ENCODE data around the gene IGFBP2. TPM values are rescaled to one million over a fixed set of nuclear protein-coding genes. Genes with fewer than 3 reads are reported as not detected.
A peak's percentile ranks its signal among the peaks of the same experiment; 100 is the strongest.

IGFBP2 gene
- total and polyA plus RNA-seq, 2 of the 8 experiments (the other 6 are each of a cell fraction or from before 2014, with no cell fraction given) = 326 to 782 TPM

DNA sequence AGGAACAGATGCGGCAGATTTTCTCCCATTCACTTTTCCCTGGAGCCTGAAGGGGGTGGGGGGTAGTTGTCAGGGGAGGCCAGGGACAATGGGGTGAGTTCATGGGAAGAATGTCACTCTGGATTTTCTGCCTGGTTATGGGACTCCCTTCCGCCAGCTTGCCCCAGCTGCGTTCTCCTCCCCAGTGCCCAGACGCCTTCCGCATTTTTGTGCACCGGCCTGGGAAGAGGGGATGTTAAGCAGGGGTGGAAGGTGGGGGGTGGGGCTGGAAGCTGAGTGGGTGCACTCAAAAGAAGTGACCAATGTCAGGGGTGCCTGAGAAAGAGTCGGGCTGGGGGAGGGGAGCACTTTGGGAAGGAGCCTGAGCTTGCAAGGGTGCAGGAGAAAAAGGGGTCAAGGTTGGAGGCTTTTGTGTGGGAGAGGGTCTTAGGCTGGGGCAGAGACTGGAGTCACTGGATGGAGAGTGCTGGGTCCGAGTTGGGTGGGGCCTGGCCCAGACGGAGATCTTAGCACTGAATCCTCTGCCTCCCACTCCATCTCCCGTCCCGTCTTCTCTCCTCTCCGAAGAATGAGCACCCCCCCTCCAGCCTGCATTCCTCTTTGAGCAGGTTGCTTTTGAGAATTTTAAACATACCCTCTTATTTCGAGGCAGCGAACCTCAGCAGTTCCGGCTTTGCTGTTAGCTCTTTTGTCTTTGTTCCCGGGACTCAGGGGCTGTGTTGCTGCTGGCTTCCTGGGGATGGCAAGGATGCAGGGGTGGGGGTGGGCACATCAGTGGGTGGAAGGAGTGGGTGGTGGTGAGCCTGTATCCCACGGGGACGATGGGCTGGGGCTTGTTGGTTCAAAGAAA, 2.7 kb downstream of the IGFBP2 start:
- H3K18ac ChIP-seq (ENCODE audit: extremely low read depth, low read length) = peak overlapping the region; percentile 73
- H3K4ac ChIP-seq (replicated peaks; ENCODE audit: insufficient read length, low read depth, low read length) = peak overlapping the region; percentile 8
- H3K27ac ChIP-seq (ENCODE audit: low read depth, low read length) = peak overlapping the region; percentile 47
- H3K79me2 ChIP-seq (ENCODE audit: control insufficient read depth in 1 of 2, insufficient read depth in 2 of 2, low read length in 2 of 2) = peaks cover 13 to 69% of the 10 kb centered on the region in 2 experiments
- WGBS, 2 experiments (ENCODE audit: extremely low coverage in 1 of 2, insufficient coverage in 1 of 2, insufficient read length in 1 of 2, insufficient replicate concordance in 2 of 2, low coverage in 1 of 2, low lambda C conversion rate in 2 of 2, missing lambda C conversion rate in 1 of 2) = 2% methylated on average over 18 of the region's 18 CpGs; no CpG with 5 or more reads in 1 of the 2 experiments
- H3K36me3 ChIP-seq (ENCODE audit: control insufficient read depth in 2 of 4, insufficient read depth in 4 of 4, low read length in 3 of 4) = peaks cover 4 to 15% (median 10%) of the 10 kb centered on the region in 4 experiments; a peak in 7 of 8 replicates
- peaks cover 10 to 25% (median 18%) of the 10 kb centered on the region in 4 experiments for H3K4me1 ChIP-seq (replicated peaks in 1 of 4; ENCODE audit: control insufficient read depth in 3 of 4, insufficient read depth in 4 of 4, low read length in 3 of 4)
- peak overlapping the region; percentile 72 for H4K8ac ChIP-seq (ENCODE audit: extremely low read depth, insufficient read depth, low read length)
- H3K23me2 ChIP-seq (ENCODE audit: low read depth, low read length) = peaks cover 32% of the 10 kb centered on the region
- no peak overlapping the region for H3K14ac ChIP-seq (ENCODE audit: insufficient read length)
- peak overlapping the region; percentile 46; the same call in 1 of the 2 replicates for H2BK15ac ChIP-seq (ENCODE audit: low read length)
- H3K56ac ChIP-seq (replicated peaks; ENCODE audit: insufficient read length, low read depth, low read length) = peak overlapping the region; percentile 52
- ChIA-PET CTCF (ENCODE audit: partially characterized antibody) (interaction anchor here (0.6 to 6.3 kb wide), 7 partner anchors 14 to 122 kb away, joined by 3 to 54 read pairs (median 3); no protein-coding TSS in a partner anchor), POLR2A (ENCODE audit: partially characterized antibody) (interaction anchor here (0.6 to 3.3 kb wide), 19 partner anchors 11 to 134 kb away, joined by 3 to 28 read pairs (median 3); no protein-coding TSS in a partner anchor)
- peak overlapping the region; percentile 71 to 93 (median 86) for H3K4me3 ChIP-seq (ENCODE audit: extremely low read depth in 1 of 4, insufficient read depth in 2 of 4, low read depth in 3 of 4, low read length in 4 of 4)
- peaks cover 0 to 8% (median 6%) of the 10 kb centered on the region in 4 experiments; a peak in 3 of 7 replicates for H3K27me3 ChIP-seq (replicated peaks in 1 of 4; ENCODE audit: control insufficient read depth in 3 of 4, extremely low read depth in 1 of 4, insufficient read depth in 3 of 4, low read length in 3 of 4)
- peak overlapping the region; percentile 24 for H4K5ac ChIP-seq (ENCODE audit: insufficient read length, low read depth, low read length)
- H3K9ac ChIP-seq (replicated peaks in 1 of 4; ENCODE audit: extremely low read depth in 1 of 4, low read depth in 3 of 4, low read length in 3 of 4) = peak overlapping the region in 3 of 4 experiments; percentile 45 to 59 (median 55); a peak in 6 of 7 replicates
- no peak overlapping the region for H2AFZ ChIP-seq (ENCODE audit: low read length)
- peak overlapping the region; percentile 87 for H2BK5ac ChIP-seq (ENCODE audit: low read depth, low read length)
- H2BK120ac ChIP-seq (replicated peaks; ENCODE audit: low read depth, low read length) = no peak overlapping the region
- no peaks in the 10 kb centered on the region for H3K9me3 ChIP-seq (ENCODE audit: insufficient read depth in 2 of 2, low read depth in 1 of 2, low read length in 1 of 2)
- peaks cover 5 to 6% of the 10 kb centered on the region in 2 experiments for H4K20me1 ChIP-seq (replicated peaks in 1 of 2; ENCODE audit: control insufficient read depth in 1 of 2, insufficient read depth in 2 of 2, low read length in 2 of 2)
- H2BK20ac ChIP-seq (ENCODE audit: low read length) = peak overlapping the region; percentile 95; the same call in 1 of the 2 replicates
- peak overlapping the region; percentile 25 for H4K91ac ChIP-seq (replicated peaks; ENCODE audit: insufficient read length, low read length)
- H2BK12ac ChIP-seq (ENCODE audit: low read depth, low read length) = peak overlapping the region; percentile 78
- DNase-seq (ENCODE audit: low read depth in 1 of 2, low spot score in 2 of 2) (peak in 1 of 2 experiments; percentile 61), FAIRE-seq (no peak)
- peak overlapping the region; percentile 95 to 99 for H3K4me2 ChIP-seq (ENCODE audit: insufficient read depth in 1 of 2, low read depth in 2 of 2, low read length in 2 of 2)
- H3K23ac ChIP-seq (ENCODE audit: insufficient read length) = no peak overlapping the region
- 0 out of 2 replicates have a peak overlapping the region, but pooled peaks have one; percentile 75 for H2AK5ac ChIP-seq (ENCODE audit: low read depth, low read length)
- peaks cover 11% of the 10 kb centered on the region for H3K79me1 ChIP-seq (ENCODE audit: low read depth, low read length)
- TF ChIP-seq RFX5 (IDR thresholded peaks at IDR 0.05; ENCODE audit: borderline replicate concordance, low read depth, low read length) (no peak), POLR2A (IDR thresholded peaks at IDR 0.05; ENCODE audit: control extremely low read depth in 1 of 2, low read depth in 2 of 2, low read length in 2 of 2) (peak in 1 of 2 experiments; percentile 27; a peak in 2 of 3 replicates), RBBP5 (IDR thresholded peaks at IDR 0.05; ENCODE audit: borderline replicate concordance, low read depth, low read length) (peak; percentile 11; the same call in 1 of the 2 replicates), SAP30 (IDR thresholded peaks at IDR 0.05; ENCODE audit: insufficient read depth, insufficient replicate concordance, low read length) (peak; percentile 64), PHF8 (conservative IDR thresholded peaks at IDR 0.05; ENCODE audit: low read depth, low read length) (no peak), SIRT6 (IDR thresholded peaks at IDR 0.05; ENCODE audit: low read length) (no peak), SIN3A (conservative IDR thresholded peaks at IDR 0.05 in 1 of 2, IDR thresholded peaks at IDR 0.05 in 1 of 2; ENCODE audit: low read depth in 1 of 2, low read length in 2 of 2) (peak; percentile 13 to 64; a peak in 2 of 4 replicates), KDM1A (IDR thresholded peaks at IDR 0.05; ENCODE audit: borderline replicate concordance, low read length) (0 out of 2 replicates have a peak, but pooled peaks have one; percentile 10)
- TF ChIP-seq, protein P1, sequence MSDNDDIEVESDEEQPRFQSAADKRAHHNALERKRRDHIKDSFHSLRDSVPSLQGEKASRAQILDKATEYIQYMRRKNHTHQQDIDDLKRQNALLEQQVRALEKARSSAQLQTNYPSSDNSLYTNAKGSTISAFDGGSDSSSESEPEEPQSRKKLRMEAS (IDR thresholded peaks at IDR 0.05) = 0 out of 2 replicates have a peak, but pooled peaks have one; percentile 7

Measured in H1 (cell line).